MV-4-11 (cell line): ENCODE data around the gene TBC1D4.
"Not testable (repeated sequence)": the region's sequence is repeated elsewhere in the genome, so short reads cannot be mapped to it uniquely, and the experiment has no call there.

Experiments used
- DNase-seq: peaks from one replicate; lab custom pipeline; 2025; lab: John Stamatoyannopoulos, UW

TBC1D4 gene

DNA sequence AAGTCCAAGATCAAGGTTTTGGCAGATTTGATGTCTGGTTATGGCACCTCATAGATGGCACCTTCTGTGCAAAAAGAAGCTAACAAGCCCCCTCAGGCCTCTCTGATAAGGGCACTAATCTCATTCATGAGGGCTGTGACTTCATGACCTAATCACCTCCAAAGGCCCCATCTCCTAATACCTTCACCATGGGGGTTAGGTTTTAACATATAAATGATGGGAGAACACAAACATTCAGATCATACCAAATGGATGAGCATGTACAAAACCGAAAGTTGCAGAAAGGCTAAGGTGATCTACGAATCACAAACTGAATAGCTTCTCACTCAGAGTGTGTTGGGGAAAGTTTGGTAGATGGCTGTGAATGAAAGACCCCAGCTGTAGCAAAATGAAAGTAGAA lies 217.4 kb downstream of the TBC1D4 start:
- no peak for DNase-seq

DNA sequence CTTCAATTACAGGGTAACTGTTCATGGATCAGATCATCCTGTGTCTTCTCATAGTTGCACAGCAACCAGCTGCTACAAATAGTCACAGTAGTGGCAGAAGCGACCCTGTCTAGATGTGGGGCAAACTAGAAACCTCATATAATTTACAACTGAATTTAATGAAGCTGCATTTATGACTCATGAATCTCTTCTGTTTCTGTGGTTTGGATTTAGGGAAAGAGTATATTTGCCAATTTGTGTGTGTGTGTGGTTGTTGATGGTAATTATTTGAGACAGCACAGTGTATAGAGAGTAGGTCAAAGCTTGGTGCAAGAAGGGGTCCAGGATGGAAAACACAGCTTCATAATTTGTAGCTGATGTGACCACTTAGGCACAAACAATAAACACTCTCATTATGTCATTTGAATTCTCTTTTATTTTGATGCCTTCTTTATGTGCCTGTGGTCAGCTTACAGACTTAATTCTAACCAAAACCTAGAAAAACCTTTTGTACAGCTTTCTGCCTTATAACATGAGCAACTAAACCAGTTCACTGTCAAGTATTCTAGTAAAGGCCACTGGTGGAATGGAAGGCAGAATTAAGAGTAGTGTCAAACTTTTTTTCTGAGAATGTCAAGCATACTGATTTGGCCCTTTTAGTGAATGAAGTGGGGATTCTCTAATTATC lies 218.1 kb downstream of the TBC1D4 start:
- no peak for DNase-seq

DNA sequence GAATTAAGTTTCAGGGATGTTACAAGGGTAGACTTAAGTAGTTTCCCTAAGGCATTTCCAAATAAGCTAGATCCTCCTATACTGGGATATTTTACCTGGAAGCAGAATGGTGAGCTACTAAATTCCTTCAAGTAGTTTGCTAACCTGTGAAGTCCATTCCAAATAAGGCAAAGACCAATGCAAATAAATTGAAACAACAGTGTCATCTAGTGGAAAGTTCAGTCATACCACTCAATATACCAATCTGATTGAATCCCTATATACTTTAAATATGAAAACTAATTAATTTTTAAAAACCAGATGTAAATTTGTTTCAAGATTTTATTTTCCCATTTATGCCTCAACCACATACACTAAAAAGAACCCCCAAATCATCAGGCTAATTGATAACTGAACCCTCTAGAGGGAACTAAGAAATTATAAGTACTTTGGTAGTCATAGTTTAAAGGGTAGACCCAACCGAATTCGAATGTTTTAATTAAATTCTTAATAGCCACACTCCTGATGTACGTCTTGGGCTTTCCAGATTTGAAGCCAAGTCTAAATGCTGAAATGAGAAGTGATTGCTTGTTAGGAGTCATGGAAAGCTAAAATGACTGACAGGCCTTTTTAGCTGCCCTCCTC lies 223.7 kb downstream of the TBC1D4 start:
- DNase-seq = peak; percentile 27

GRCh38 chr13:75256922-75257321 lies 225.0 kb downstream of the TBC1D4 start:
- DNase-seq = no peak

GRCh38 chr13:75255653-75256052 lies 226.3 kb downstream of the TBC1D4 start:
- no peak for DNase-seq

DNA sequence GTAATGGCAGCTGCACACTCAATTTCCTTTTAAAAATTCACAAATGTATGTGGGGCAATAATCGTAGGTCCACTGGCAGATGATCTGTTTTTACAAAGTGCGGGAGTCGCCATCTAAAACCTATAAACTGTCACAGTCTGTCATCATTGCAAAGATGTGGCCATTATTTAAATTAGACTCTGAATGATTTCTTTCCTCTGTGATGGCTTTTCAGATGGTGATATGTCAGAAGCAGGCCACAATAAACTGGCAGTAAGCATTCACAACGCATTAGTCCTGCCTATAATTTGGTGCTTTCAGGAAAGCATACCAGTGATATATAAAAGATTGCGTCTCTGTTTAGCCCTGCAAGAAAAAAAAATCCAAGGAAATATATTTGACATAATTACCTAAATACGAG lies 226.8 kb downstream of the TBC1D4 start:
- DNase-seq = no peak

- DNase-seq = no peak
These were observed 230.8 kb downstream of the TBC1D4 start for GRCh38 chr13:75251188-75251587.

DNA sequence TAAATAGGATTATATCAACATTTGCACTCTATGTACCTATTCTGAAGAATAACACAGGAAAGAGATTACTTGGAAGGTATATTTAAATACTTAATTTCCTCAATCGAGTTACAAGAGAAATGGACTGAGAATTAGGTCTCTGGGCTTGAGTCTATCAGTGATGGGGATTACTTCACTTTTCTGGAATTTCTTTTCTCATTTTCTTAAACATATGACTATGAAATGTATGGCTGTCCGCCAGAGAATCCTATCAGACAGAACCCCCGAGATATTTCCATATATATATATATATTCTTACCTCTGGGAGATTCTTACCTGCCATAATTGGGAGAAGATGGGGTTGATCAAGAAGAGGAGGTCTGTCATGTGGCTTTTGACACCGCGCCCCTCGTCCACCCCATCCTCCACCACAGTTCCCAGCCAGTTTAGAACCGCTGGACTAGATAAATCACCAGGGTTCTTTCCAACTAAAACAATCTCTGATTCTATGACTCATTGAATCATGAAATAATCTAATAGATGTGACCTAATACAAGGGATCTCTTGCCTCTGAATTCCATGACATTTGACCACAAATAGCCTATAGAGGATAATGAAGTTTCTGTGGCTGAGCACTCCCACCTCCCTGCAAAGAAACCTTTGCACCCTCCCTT lies 231.3 kb downstream of the TBC1D4 start:
- no peak for DNase-seq

DNA sequence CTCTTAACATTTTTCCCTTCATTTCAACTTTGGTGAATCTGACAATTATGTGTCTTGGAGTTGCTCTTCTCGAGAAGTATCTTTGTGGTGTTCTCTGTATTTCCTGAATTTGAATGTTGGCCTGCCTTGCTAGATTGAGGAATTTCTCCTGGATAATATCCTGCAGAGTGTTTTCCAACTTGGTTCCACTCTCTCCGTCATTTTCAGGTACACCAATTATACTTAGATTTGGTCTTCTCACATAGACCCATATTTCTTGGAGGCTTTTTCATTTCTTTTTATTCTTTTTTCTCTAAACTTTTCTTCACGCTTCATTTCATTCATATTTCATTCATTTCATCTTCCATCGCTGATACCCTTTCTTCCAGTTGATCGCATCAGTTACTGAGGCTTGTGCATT lies 236.4 kb downstream of the TBC1D4 start:
- DNase-seq = not testable (repeated sequence)

DNA sequence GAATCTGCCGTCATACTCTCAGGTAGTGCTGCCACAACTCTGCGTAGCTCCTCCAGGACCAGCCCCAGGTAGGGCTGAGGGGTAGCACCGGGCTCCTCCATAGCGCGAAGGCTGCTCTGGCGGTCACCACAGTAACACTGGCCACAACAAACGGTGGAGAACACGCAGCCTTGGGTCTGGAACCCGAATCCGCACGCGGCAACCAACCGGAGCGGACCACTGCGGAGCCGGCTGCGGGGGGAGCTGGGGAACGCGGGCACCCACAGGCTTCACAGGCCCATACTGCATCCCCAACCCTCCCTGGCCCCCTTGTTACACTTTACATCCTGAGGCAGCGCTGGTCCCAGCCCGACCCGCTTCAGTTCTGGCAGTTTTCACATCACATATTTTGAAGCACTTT lies 241.7 kb downstream of the TBC1D4 start:
- not testable (repeated sequence) for DNase-seq

GRCh38 chr13:75236774-75237173 lies 245.2 kb downstream of the TBC1D4 start:
- DNase-seq = no peak
